K562 (cell line): ENCODE results near the gene LRRC57. TPM values are rescaled to one million over a fixed set of nuclear protein-coding genes. Genes with fewer than 3 reads are reported as not detected.

Source experiments
- CHCHD3 ChIP-seq: fragments of 250-450 bp; sonication (Bioruptor Pico); IDR thresholded peaks from 2 replicates; pipeline ENCODE4 v2.1.2; 2022; ENCODE audit warnings: mild to moderate bottlenecking
- E2F3 ChIP-seq: fragments of 250-450 bp; sonication (Bioruptor Pico); IDR thresholded peaks from 2 replicates; pipeline ENCODE4 v1.4.0; 2020; ENCODE audit warnings: mild to moderate bottlenecking
- KDM4B ChIP-seq, 2 experiments: fragments of 450-650 bp in 1 of 2; sonication (generic) in 1 of 2; IDR thresholded peaks; 2 replicates each; pipeline ENCODE4 v1.6.1; 2016 to 2017; ENCODE audit warnings: borderline replicate concordance in 2 of 2, antibody characterized with exemption in 1 of 2, low read depth in 1 of 2, mild to moderate bottlenecking in 1 of 2
- L3MBTL2 ChIP-seq: fragments of 450-650 bp; IDR thresholded peaks from 2 replicates; pipeline ENCODE4 v1.6.1; 2016; ENCODE audit warnings: mild to moderate bottlenecking, moderate library complexity
- MBD1 ChIP-seq: fragments of 250-450 bp; sonication (Bioruptor Pico); IDR thresholded peaks from 2 replicates; pipeline ENCODE4 v1.8.0; 2022; ENCODE audit warnings: inconsistent platforms
- POLR2AphosphoS2 ChIP-seq: IDR thresholded peaks from 2 replicates; pipeline ENCODE4 v1.6.1; 2012; ENCODE audit warnings: low read length, improper control_type of control experiment
- RFX5 ChIP-seq: IDR thresholded peaks from 2 replicates; pipeline ENCODE4 v1.6.1; 2011; ENCODE audit warnings: low read depth, mild to moderate bottlenecking, improper control_type of control experiment, low read length
- ZBTB17 ChIP-seq: fragments of 450-650 bp; formaldehyde crosslinking; IDR thresholded peaks from 2 replicates; pipeline ENCODE4 v1.4.0; 2020; ENCODE audit warnings: mild to moderate bottlenecking
- ZFP1 ChIP-seq: fragments of 450-650 bp; formaldehyde crosslinking; IDR thresholded peaks from 2 replicates; pipeline ENCODE4 v1.4.0; 2020; ENCODE audit warnings: mild to moderate bottlenecking, mixed read lengths
- ZNF217 ChIP-seq: sonication (generic); formaldehyde crosslinking; IDR thresholded peaks from 2 replicates; pipeline ENCODE4 v1.8.0; 2022; ENCODE audit warnings: mild to moderate bottlenecking, missing genetic modification reagents
- ZNF232 ChIP-seq: sonication (generic); formaldehyde crosslinking; IDR thresholded peaks from 2 replicates; pipeline ENCODE4 v1.8.0; 2022; ENCODE audit warnings: mild to moderate bottlenecking, missing genetic modification reagents
- ZNF609 ChIP-seq: sonication (generic); formaldehyde crosslinking; IDR thresholded peaks from 2 replicates; pipeline ENCODE4 v1.8.1; 2023; ENCODE audit warnings: missing genetic modification reagents, mild to moderate bottlenecking, borderline replicate concordance
- polyA plus RNA-seq, 8 experiments: library from polyadenylated mRNA; depleted of rRNA in 4 of 8; stranded (reverse) in 5 of 8; unstranded in 3 of 8; fragments of >200 nt; fragmentation: Nextera tagmentation in 2 of 8; fragmentation: Illumina TruSeq in 1 of 8; extraction: Ambion mirVana in 2 of 8; extraction: Trizol in 1 of 8; gene quantifications; 2 replicates each; pipeline versions ENCODE4 v1.2.1 to v1.2.3, GENCODE V29; 2011 to 2014; ENCODE audit warnings: inconsistent platforms in 1 of 8, missing spikeins in 1 of 8
- total RNA-seq, 7 experiments: library from RNA; depleted of rRNA in 6 of 7; stranded (reverse); fragments of >200 nt in 6 of 7; fragmentation: Illumina TruSeq in 2 of 7; extraction: Trizol in 2 of 7; gene quantifications; 2 replicates each; pipeline versions ENCODE4 v1.2.1 to v1.2.3, GENCODE V29; 2011 to 2021; ENCODE audit warnings: low replicate concordance in 1 of 7
- TF ChIP-seq, protein P1 (sequence below), 2 experiments: fragments of 450-650 bp; IDR thresholded peaks; 2 replicates each; pipeline ENCODE4 v1.6.1; 2016; ENCODE audit warnings: mild to moderate bottlenecking in 2 of 2, borderline replicate concordance in 1 of 2, low read depth in 1 of 2, moderate library complexity in 1 of 2

The LRRC57 gene
- total and polyA plus RNA-seq, 9 of the 15 experiments (the other 6 are each of a cell fraction or from before 2014, with no cell fraction given): 3.9 to 20.4 (median 14.8) TPM

- TF ChIP-seq ZNF609 (CRISPR knock-in tag) (no peak), MBD1 (no peak), RFX5 (no peak), ZNF232 (no peak), KDM4B (IDR thresholded peaks at IDR 0.05; ENCODE audit: borderline replicate concordance in 2 of 2, low read depth in 1 of 2) (no peak), ZFP1 (CRISPR knock-in tag) (no peak), E2F3 (no peak), CHCHD3 (CRISPR knock-in tag) (no peak), ZNF217 (CRISPR knock-in tag) (no peak), L3MBTL2 (no peak), POLR2AphosphoS2 (no peak), ZBTB17 (CRISPR knock-in tag) (no peak)
- TF ChIP-seq, protein P1, sequence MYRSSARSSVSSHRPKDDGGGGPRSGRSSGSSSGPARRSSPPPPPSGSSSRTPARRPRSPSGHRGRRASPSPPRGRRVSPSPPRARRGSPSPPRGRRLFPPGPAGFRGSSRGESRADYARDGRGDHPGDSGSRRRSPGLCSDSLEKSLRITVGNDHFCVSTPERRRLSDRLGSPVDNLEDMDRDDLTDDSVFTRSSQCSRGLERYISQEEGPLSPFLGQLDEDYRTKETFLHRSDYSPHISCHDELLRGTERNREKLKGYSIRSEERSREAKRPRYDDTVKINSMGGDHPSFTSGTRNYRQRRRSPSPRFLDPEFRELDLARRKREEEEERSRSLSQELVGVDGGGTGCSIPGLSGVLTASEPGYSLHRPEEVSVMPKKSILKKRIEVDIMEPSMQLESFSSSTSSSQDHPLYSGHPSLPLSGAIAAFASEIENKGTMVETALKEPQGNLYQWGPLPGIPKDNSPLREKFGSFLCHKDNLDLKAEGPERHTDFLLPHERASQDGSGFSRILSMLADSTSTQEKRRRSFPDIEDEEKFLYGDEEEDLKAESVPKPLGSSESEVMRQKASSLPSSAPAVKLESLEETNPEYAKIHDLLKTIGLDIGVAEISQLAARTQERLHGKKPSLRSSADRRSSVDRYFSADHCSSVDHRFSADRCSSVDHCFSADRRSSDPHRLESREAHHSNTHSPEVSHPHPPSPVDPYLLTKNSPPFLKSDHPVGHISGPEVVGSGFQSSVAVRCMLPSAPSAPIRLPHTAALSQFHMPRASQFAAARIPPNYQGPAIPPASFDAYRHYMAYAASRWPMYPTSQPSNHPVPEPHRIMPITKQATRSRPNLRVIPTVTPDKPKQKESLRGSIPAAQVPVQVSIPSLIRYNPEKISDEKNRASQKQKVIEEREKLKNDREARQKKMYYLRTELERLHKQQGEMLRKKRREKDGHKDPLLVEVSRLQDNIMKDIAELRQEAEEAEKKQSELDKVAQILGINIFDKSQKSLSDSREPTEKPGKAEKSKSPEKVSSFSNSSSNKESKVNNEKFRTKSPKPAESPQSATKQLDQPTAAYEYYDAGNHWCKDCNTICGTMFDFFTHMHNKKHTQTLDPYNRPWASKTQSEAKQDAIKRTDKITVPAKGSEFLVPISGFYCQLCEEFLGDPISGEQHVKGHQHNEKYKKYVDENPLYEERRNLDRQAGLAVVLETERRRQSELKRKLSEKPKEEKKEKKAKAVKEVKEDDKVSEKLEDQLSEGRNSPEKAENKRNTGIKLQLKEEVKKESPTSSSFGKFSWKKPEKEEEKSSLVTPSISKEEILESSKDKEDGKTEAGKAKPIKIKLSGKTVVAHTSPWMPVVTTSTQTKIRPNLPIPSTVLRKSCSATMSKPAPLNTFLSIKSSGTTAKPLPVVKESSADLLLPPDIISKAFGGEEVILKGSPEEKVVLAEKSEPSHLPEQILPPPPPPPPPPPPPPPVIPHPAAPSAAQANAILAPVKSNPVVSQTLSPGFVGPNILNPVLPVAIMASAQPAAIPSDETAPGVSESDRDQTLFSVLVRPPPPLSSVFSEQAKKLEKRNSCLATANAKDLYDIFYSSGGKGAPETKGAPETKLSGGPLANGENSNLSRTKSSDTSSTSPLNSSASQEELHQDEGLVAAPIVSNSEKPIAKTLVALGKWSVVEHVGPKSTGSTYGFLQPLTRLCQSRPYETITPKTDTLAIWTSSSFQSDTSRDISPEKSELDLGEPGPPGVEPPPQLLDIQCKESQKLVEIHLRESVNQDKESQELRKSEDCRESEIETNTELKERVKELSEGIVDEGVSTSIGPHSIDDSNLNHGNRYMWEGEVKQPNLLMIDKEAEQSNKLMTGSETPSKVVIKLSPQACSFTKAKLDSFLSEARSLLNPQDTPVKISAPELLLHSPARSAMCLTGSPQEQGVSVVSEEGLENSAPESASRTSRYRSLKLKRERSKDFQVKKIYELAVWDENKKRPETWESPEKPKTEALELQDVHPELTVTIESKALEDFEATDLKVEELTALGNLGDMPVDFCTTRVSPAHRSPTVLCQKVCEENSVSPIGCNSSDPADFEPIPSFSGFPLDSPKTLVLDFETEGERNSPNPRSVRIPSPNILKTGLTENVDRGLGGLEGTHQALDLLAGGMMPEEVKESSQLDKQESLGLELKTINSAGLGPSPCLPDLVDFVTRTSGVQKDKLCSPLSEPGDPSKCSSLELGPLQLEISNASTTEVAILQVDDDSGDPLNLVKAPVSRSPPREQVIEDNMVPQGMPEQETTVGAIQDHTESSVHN (IDR thresholded peaks at IDR 0.05; ENCODE audit: borderline replicate concordance in 1 of 2, low read depth in 1 of 2): peak in 1 of 2 experiments; percentile 51; a peak in 1 of 4 replicates
These were observed 48.6 kb downstream of the LRRC57 start (continued) for GRCh38 chr15:42499858-42500609.
